HUDEP-2 (cell line): ENCODE data around the gene PARP8.
"Not testable (repeated sequence)": the region's sequence is repeated elsewhere in the genome, so short reads cannot be mapped to it uniquely, and the experiment has no call there.

Experiments used
- DNase-seq, 76 experiments: peaks; one replicate each; lab custom pipeline; 2025; ENCODE audit not compliant: unreplicated experiment in 76 of 76; lab: John Stamatoyannopoulos, UW

Gene PARP8

GRCh38 chr5:50767588-50767987 is 101.2 kb downstream of the PARP8 start:
- DNase-seq: no peak

- no peak for DNase-seq
Observed at GRCh38 chr5:50768634-50769033, 102.2 kb downstream of the PARP8 start.

- DNase-seq: no peak
Observed at GRCh38 chr5:50770441-50770840, 104.0 kb downstream of the PARP8 start.

- DNase-seq: not testable (repeated sequence)
Observed at GRCh38 chr5:50774446-50775175, 108.2 kb downstream of the PARP8 start.

GRCh38 chr5:50786073-50786472 is 119.6 kb downstream of the PARP8 start:
- no peak for DNase-seq

GRCh38 chr5:50791813-50792212 is 125.4 kb downstream of the PARP8 start:
- no peak for DNase-seq

GRCh38 chr5:50792843-50793242 is 126.4 kb downstream of the PARP8 start:
- no peak for DNase-seq

GRCh38 chr5:50794812-50795211 is 128.4 kb downstream of the PARP8 start:
- DNase-seq: no peak

- DNase-seq: no peak
Observed at GRCh38 chr5:50798002-50798401, 131.6 kb downstream of the PARP8 start.

- no peak for DNase-seq
Observed at GRCh38 chr5:50799596-50799995, 133.2 kb downstream of the PARP8 start.

- no peak for DNase-seq
Observed at GRCh38 chr5:50800410-50800809, 134.0 kb downstream of the PARP8 start.

GRCh38 chr5:50807661-50808060 is 141.2 kb downstream of the PARP8 start:
- no peak for DNase-seq

GRCh38 chr5:50808406-50808805 is 142.0 kb downstream of the PARP8 start:
- no peak for DNase-seq

GRCh38 chr5:50811746-50812145 is 145.3 kb downstream of the PARP8 start:
- not testable (repeated sequence) for DNase-seq

- no peak for DNase-seq
Observed at GRCh38 chr5:50813691-50814090, 147.3 kb downstream of the PARP8 start.

- no peak for DNase-seq
Observed at GRCh38 chr5:50814556-50814955, 148.1 kb downstream of the PARP8 start.

- DNase-seq: no peak
Observed at GRCh38 chr5:50822046-50822445, 155.6 kb downstream of the PARP8 start.

- DNase-seq: no peak
Observed at GRCh38 chr5:50822761-50823160, 156.3 kb downstream of the PARP8 start.

- no peak for DNase-seq
Observed at GRCh38 chr5:50823568-50823967, 157.1 kb downstream of the PARP8 start.

GRCh38 chr5:50824109-50824508 is 157.7 kb downstream of the PARP8 start:
- no peak for DNase-seq

- no peak for DNase-seq
Observed at GRCh38 chr5:50827516-50828247, 161.2 kb downstream of the PARP8 start.

GRCh38 chr5:50829023-50829422 is 162.6 kb downstream of the PARP8 start:
- DNase-seq: no peak
